GM12878 (cell line): Measurements from ENCODE around the gene TYK2.

Experiments
- ATF2 ChIP-seq: IDR thresholded peaks from 2 replicates; pipeline ENCODE4 v1.6.1; 2012; ENCODE audit warnings: low read length, inconsistent platforms
- BHLHE40 ChIP-seq, 2 experiments: fragments of 450-650 bp in 1 of 2; IDR thresholded peaks; 2 replicates each; pipeline ENCODE4 v1.6.1; 2011 to 2017; ENCODE audit warnings: low read depth in 2 of 2, borderline replicate concordance in 1 of 2, improper control_type of control experiment in 1 of 2, low read length in 1 of 2, mild to moderate bottlenecking in 1 of 2
- CTCF ChIP-seq, 3 experiments: IDR thresholded peaks in 2 of 3; conservative IDR thresholded peaks in 1 of 3; 2 replicates each; pipeline ENCODE4 v1.5.1; 2011; ENCODE audit warnings: low read depth in 3 of 3, low read length in 3 of 3, mild to moderate bottlenecking in 3 of 3, control low read depth in 2 of 3, moderate library complexity in 2 of 3, inconsistent platforms in 1 of 3, mixed read lengths in 1 of 3; ENCODE audit not compliant: control insufficient read depth in 2 of 3, insufficient read depth in 1 of 3; ENCODE audit errors: extremely low read depth in 1 of 3
- JUNB ChIP-seq: IDR thresholded peaks from 2 replicates; pipeline ENCODE4 v1.6.1; 2016; ENCODE audit warnings: antibody characterized with exemption, mild to moderate bottlenecking
- PBX3 ChIP-seq: IDR thresholded peaks from 2 replicates; pipeline ENCODE4 v1.6.1; 2011; ENCODE audit warnings: mild to moderate bottlenecking, low read depth, low read length, moderate library complexity; ENCODE audit not compliant: insufficient replicate concordance
- POLR2A ChIP-seq: IDR thresholded peaks from 2 replicates; pipeline ENCODE4 v1.6.1; 2011; ENCODE audit warnings: low read depth, mild to moderate bottlenecking, low read length
- SIN3A ChIP-seq: IDR thresholded peaks from 2 replicates; pipeline ENCODE4 v1.6.1; 2012; ENCODE audit warnings: low read depth, low read length, improper control_type of control experiment
- TBL1XR1 ChIP-seq: IDR thresholded peaks from 2 replicates; pipeline ENCODE4 v1.6.1; 2012; ENCODE audit warnings: low read depth, low read length, improper control_type of control experiment

- TF ChIP-seq TBL1XR1 = no peak
- TF ChIP-seq POLR2A = no peak
- no peak for TF ChIP-seq CTCF (IDR thresholded peaks at IDR 0.05 in 2 of 3, conservative IDR thresholded peaks at IDR 0.05 in 1 of 3; ENCODE audit: control insufficient read depth in 2 of 3, extremely low read depth in 1 of 3, insufficient read depth in 1 of 3, low read depth in 3 of 3, low read length in 3 of 3)
- TF ChIP-seq SIN3A = no peak
- TF ChIP-seq PBX3 = no peak
- TF ChIP-seq BHLHE40 (IDR thresholded peaks at IDR 0.05; ENCODE audit: borderline replicate concordance in 1 of 2, low read depth in 2 of 2, low read length in 1 of 2) = no peak
- TF ChIP-seq JUNB = no peak
- TF ChIP-seq ATF2 = no peak
These were observed 19.5 kb upstream of the TYK2 start for GRCh38 chr19:10399878-10400277.
